ENCODE measurements around the gene GALNT14. TPM values are rescaled to one million over a fixed set of nuclear protein-coding genes. Genes with fewer than 3 reads are reported as not detected.

Gene GALNT14
- total and polyA plus RNA-seq, 10 of the 15 experiments (the other 5 are each of a cell fraction or from before 2014, with no cell fraction given) = 3.7 to 17.8 (median 6.0) TPM

GRCh38 chr2:30930716-30931115 is 207.5 kb downstream of the GALNT14 start:
- H3K9me3 ChIP-seq (replicated peaks; ENCODE audit: control insufficient read depth, insufficient read depth, low read length) = no peaks in the 10 kb centered on the region
- ChIA-PET POLR2A (no interaction called here), RAD21 (ENCODE audit: unreplicated experiment) (no interaction called here), SMC1A (ENCODE audit: uncharacterized antibody, unreplicated experiment) (no interaction called here), CTCF (no interaction called here)
- H4K20me1 ChIP-seq (ENCODE audit: control insufficient read depth, insufficient read depth) = no peaks in the 10 kb centered on the region
- no peaks in the 10 kb centered on the region for H3K79me2 ChIP-seq (ENCODE audit: control insufficient read depth, insufficient read depth, low read length)
- intact Hi-C loops (cut with micrococcal nuclease; ENCODE audit: unreplicated experiment) = no loop called here
- H2AFZ ChIP-seq (ENCODE audit: control insufficient read depth, low read depth, low read length) = no peak overlapping the region
- H3K4me1 ChIP-seq (ENCODE audit: control insufficient read depth, insufficient read depth, low read length) = no peaks in the 10 kb centered on the region
- H3K4me3 ChIP-seq = no peak overlapping the region
- H3K27me3 ChIP-seq (replicated peaks in 1 of 2; ENCODE audit: control insufficient read depth in 2 of 2, insufficient read depth in 2 of 2, low read length in 1 of 2) = no peaks in the 10 kb centered on the region; a peak in 1 of 4 replicates
- H3K36me3 ChIP-seq (ENCODE audit: control insufficient read depth in 2 of 2, insufficient read depth in 2 of 2, low read length in 1 of 2) = peaks cover 0 to 2% of the 10 kb centered on the region in 2 experiments; a peak in 1 of 4 replicates
- BruUV-seq (replicated peaks) = no TSS peak
- WGBS (ENCODE audit: insufficient coverage, insufficient replicate concordance, low lambda C conversion rate, missing lambda C conversion rate) = 29% methylated on average over 3 of the region's 3 CpGs
- FAIRE-seq = no peak
- H3K27ac ChIP-seq (ENCODE audit: control insufficient read depth, insufficient read depth) = no peak overlapping the region
- no peak overlapping the region for H3K4me2 ChIP-seq (ENCODE audit: control insufficient read depth, insufficient read depth)
- no peak for DNase-seq (ENCODE audit: low read depth, low spot score)
- no peak overlapping the region for H3K9ac ChIP-seq (ENCODE audit: control insufficient read depth, insufficient read depth, low read length)
- no peak for ATAC-seq
- in situ Hi-C loops (cut with MboI) = no loop called here
- TF ChIP-seq E4F1 (IDR thresholded peaks at IDR 0.05; ENCODE audit: borderline replicate concordance, partially characterized antibody) = no peak
- no peak for TF ChIP-seq NR2C2 (IDR thresholded peaks at IDR 0.05; ENCODE audit: borderline replicate concordance, control insufficient read depth, insufficient read length, low read depth)
- TF ChIP-seq BRCA1 (IDR thresholded peaks at IDR 0.05; ENCODE audit: low read depth, low read length) = no peak
- no peak for TF ChIP-seq ZBTB33 (IDR thresholded peaks at IDR 0.05)
- TF ChIP-seq POLR2A (IDR thresholded peaks at IDR 0.05; ENCODE audit: low read depth, low read length) = no peak
- TF ChIP-seq ATF2 (IDR thresholded peaks at IDR 0.05; ENCODE audit: low read length) = no peak
- no peak for TF ChIP-seq GABPA (IDR thresholded peaks at IDR 0.05; ENCODE audit: low read depth)
- no peak for TF ChIP-seq STAT3 (IDR thresholded peaks at IDR 0.05; ENCODE audit: low read depth, low read length)
- TF ChIP-seq SUZ12 (IDR thresholded peaks at IDR 0.05; ENCODE audit: unreplicated experiment) = no peak
- no peak for TF ChIP-seq SPI1 (IDR thresholded peaks at IDR 0.05; ENCODE audit: borderline replicate concordance, insufficient read depth, low read depth, low read length)
- no peak for TF ChIP-seq BHLHE40 (IDR thresholded peaks at IDR 0.05; ENCODE audit: borderline replicate concordance in 1 of 2, low read depth in 2 of 2, low read length in 1 of 2)
- TF ChIP-seq PRDM15 (CRISPR knock-in tag; IDR thresholded peaks at IDR 0.05) = no peak
- TF ChIP-seq RAD21 (IDR thresholded peaks at IDR 0.05; ENCODE audit: insufficient read depth, low read depth, low read length) = no peak
- TF ChIP-seq CBFB (IDR thresholded peaks at IDR 0.05; ENCODE audit: low read depth) = no peak
